Activated CD4-positive, alpha-beta T cell treated with anti-CD3 and anti-CD28 coated beads for 24 hours (primary cell): Measurements from ENCODE around the gene PYY.
"Not testable (repeated sequence)": the region's sequence is repeated elsewhere in the genome, so short reads cannot be mapped to it uniquely, and the experiment has no call there.

Source experiments
- DNase-seq, 2 donors: peaks; one replicate each; pipeline ENCODE4 v3.0.0-alpha.2; 2020; ENCODE audit warnings: low read depth in 2 of 2

The PYY gene

GRCh38 chr17:43953746-43954145 lies at the start of gene PYY:
TSS of gene PYY (minus strand) at chr17:43953940. CDS start at chr17:43953483, 457 bp downstream.
- DNase-seq = no peak

- no peak for DNase-seq
Observed at GRCh38 chr17:44002141-44002848, 48.6 kb upstream of the PYY start.

- DNase-seq = no peak
Observed at GRCh38 chr17:44001461-44001920, 47.8 kb upstream of the PYY start.

- no peak for DNase-seq
Observed at GRCh38 chr17:44000871-44001460, 47.2 kb upstream of the PYY start.

- no peak for DNase-seq
Observed at GRCh38 chr17:44000141-44000860, 46.6 kb upstream of the PYY start.

GRCh38 chr17:43999024-43999423 lies 45.3 kb upstream of the PYY start:
- no peak for DNase-seq

- DNase-seq = no peak
Observed at GRCh38 chr17:43998552-43998951, 44.8 kb upstream of the PYY start.

GRCh38 chr17:43997180-43997579 lies 43.4 kb upstream of the PYY start:
- not testable (repeated sequence) for DNase-seq

- no peak for DNase-seq
Observed at GRCh38 chr17:43995150-43995471, 41.4 kb upstream of the PYY start.

GRCh38 chr17:43994272-43995149 lies 40.8 kb upstream of the PYY start:
- peak; percentile 41 to 61 for DNase-seq

- DNase-seq = no peak
Observed at GRCh38 chr17:43992641-43993040, 38.9 kb upstream of the PYY start.

GRCh38 chr17:43988301-43988700 lies 34.6 kb upstream of the PYY start:
- no peak for DNase-seq

GRCh38 chr17:43987131-43988021 lies 33.6 kb upstream of the PYY start:
- DNase-seq = no peak

GRCh38 chr17:43986225-43986981 lies 32.7 kb upstream of the PYY start:
- DNase-seq = no peak

GRCh38 chr17:43984521-43984920 lies 30.8 kb upstream of the PYY start:
- DNase-seq = no peak

- DNase-seq = no peak
Observed at GRCh38 chr17:43983515-43984411, 30.0 kb upstream of the PYY start.

- no peak for DNase-seq
Observed at GRCh38 chr17:43983196-43983514, 29.4 kb upstream of the PYY start.

GRCh38 chr17:43982171-43982570 lies 28.4 kb upstream of the PYY start:
- DNase-seq = no peak

GRCh38 chr17:43979671-43980070 lies 25.9 kb upstream of the PYY start:
- no peak for DNase-seq
